GM12878 (cell line): ENCODE data around the gene RSPO4. TPM values are rescaled to one million over a fixed set of nuclear protein-coding genes. Genes with fewer than 3 reads are reported as not detected.

Experiments used
- ATAC-seq: fragments of 200-7000 bp; cut with Tn5 transposase; 3 replicates; pipeline ENCODE4 v1.9.1; 2020; ENCODE audit warnings: mild to moderate bottlenecking, moderate library complexity
- BruUV-seq: library from RNA; stranded (reverse); fragments of 400-500 nt; replicated peaks from 2 replicates; lab custom pipeline; 2021; lab: Mats Ljungman, UMichigan
- CTCF ChIA-PET: fragments of 300-600 bp; sonication (Branson Sonifier 250); formaldehyde crosslinking; extraction: SDS; loops from one replicate; lab custom pipeline; 2021; ENCODE audit warnings: inconsistent platforms; lab: Yijun Ruan, JAX
- POLR2A ChIA-PET: fragments of 350-600 bp; formaldehyde crosslinking; extraction: SDS; loops from one replicate; lab custom pipeline; 2021; ENCODE audit warnings: inconsistent platforms; lab: Charles Lee
- RAD21 ChIA-PET: fragments of 300-600 bp; sonication (Branson Sonifier 250); formaldehyde crosslinking; loops from one replicate; lab custom pipeline; 2023; ENCODE audit warnings: antibody characterized with exemption; ENCODE audit not compliant: unreplicated experiment; lab: Charles Lee
- SMC1A ChIA-PET: fragments of 300-600 bp; sonication (Branson Sonifier 250); formaldehyde crosslinking; loops from one replicate; lab custom pipeline; 2023; ENCODE audit not compliant: unreplicated experiment, uncharacterized antibody; lab: Charles Lee
- DNase-seq: peaks from one replicate; pipeline ENCODE4 v3.0.0-alpha.2; 2011; ENCODE audit warnings: low read depth, low spot score
- FAIRE-seq: peaks from 3 replicates; lab custom pipeline; 2011; peaks lifted over from hg19 to GRCh38; lab: Jason Lieb, UNC
- H2AFZ ChIP-seq: 2 replicates; pipeline ENCODE4 v1.6.0; 2011; ENCODE audit warnings: low read depth, low read length, control low read depth; ENCODE audit not compliant: control insufficient read depth
- H3K27ac ChIP-seq: 2 replicates; pipeline ENCODE4 v1.5.1; 2011; ENCODE audit warnings: control low read depth; ENCODE audit not compliant: control insufficient read depth, insufficient read depth
- H3K27me3 ChIP-seq, 2 experiments: replicated peaks in 1 of 2; 2 replicates each; pipeline versions ENCODE4 v1.6.0 to v1.6.1; 2011; ENCODE audit warnings: low read length in 1 of 2; ENCODE audit not compliant: control insufficient read depth in 2 of 2, insufficient read depth in 2 of 2
- H3K36me3 ChIP-seq, 2 experiments: 2 replicates each; pipeline ENCODE4 v1.5.1; 2011; ENCODE audit warnings: low read length in 1 of 2; ENCODE audit not compliant: control insufficient read depth in 2 of 2, insufficient read depth in 2 of 2
- H3K4me1 ChIP-seq: 2 replicates; pipeline ENCODE4 v1.6.1; 2011; ENCODE audit warnings: mild to moderate bottlenecking, low read length, moderate library complexity, mixed read lengths; ENCODE audit not compliant: control insufficient read depth, insufficient read depth
- H3K4me2 ChIP-seq: 2 replicates; pipeline ENCODE4 v1.6.0; 2011; ENCODE audit warnings: control low read depth; ENCODE audit not compliant: control insufficient read depth, insufficient read depth
- H3K4me3 ChIP-seq: fragments of 200-600 bp; sonication (generic); 2 replicates; pipeline ENCODE4 v1.5.1; 2016
- H3K79me2 ChIP-seq: 2 replicates; pipeline ENCODE4 v1.6.0; 2011; ENCODE audit warnings: low read length; ENCODE audit not compliant: control insufficient read depth, insufficient read depth
- H3K9ac ChIP-seq: 2 replicates; pipeline ENCODE4 v1.8.0; 2011; ENCODE audit warnings: low read length, control low read depth, mixed read lengths; ENCODE audit not compliant: control insufficient read depth, insufficient read depth
- H3K9me3 ChIP-seq: replicated peaks from 3 replicates; pipeline ENCODE4 v1.5.1; 2011; ENCODE audit warnings: mild to moderate bottlenecking, low read length; ENCODE audit not compliant: control insufficient read depth, insufficient read depth
- H4K20me1 ChIP-seq: 2 replicates; pipeline ENCODE4 v1.6.0; 2011; ENCODE audit not compliant: control insufficient read depth, insufficient read depth
- BCL11A ChIP-seq: IDR thresholded peaks from 2 replicates; pipeline ENCODE4 v1.6.1; 2011; ENCODE audit warnings: low read depth, low read length
- BHLHE40 ChIP-seq, 2 experiments: fragments of 450-650 bp in 1 of 2; IDR thresholded peaks; 2 replicates each; pipeline ENCODE4 v1.6.1; 2011 to 2017; ENCODE audit warnings: low read depth in 2 of 2, borderline replicate concordance in 1 of 2, improper control_type of control experiment in 1 of 2, low read length in 1 of 2, mild to moderate bottlenecking in 1 of 2
- CHD1 ChIP-seq: IDR thresholded peaks from 2 replicates; pipeline ENCODE4 v1.6.1; 2012; ENCODE audit warnings: low read depth, low read length, improper control_type of control experiment
- IKZF2 ChIP-seq, 2 experiments: fragments of 450-650 bp; IDR thresholded peaks; 2 replicates each; pipeline ENCODE4 v1.6.1; 2017; ENCODE audit warnings: mild to moderate bottlenecking in 2 of 2, moderate library complexity in 2 of 2
- MYC ChIP-seq: IDR thresholded peaks from 2 replicates; pipeline ENCODE4 v1.6.1; 2011; ENCODE audit warnings: mild to moderate bottlenecking, low read length, moderate library complexity, inconsistent platforms; ENCODE audit not compliant: insufficient read depth, insufficient replicate concordance, insufficient read length, severe bottlenecking
- RUNX3 ChIP-seq: IDR thresholded peaks from 2 replicates; pipeline ENCODE4 v1.6.1; 2012; ENCODE audit warnings: low read length, inconsistent platforms
- YBX1 ChIP-seq: fragments of 450-650 bp; IDR thresholded peaks from 2 replicates; pipeline ENCODE4 v1.6.1; 2016; ENCODE audit warnings: antibody characterized with exemption
- WGBS: methylation state at CpG from one replicate; pipeline ENCODE4 v1.1.6; 2016; ENCODE audit warnings: low lambda C conversion rate; ENCODE audit not compliant: insufficient replicate concordance, insufficient coverage; ENCODE audit errors: missing lambda C conversion rate; 5-methylcytosine and 5-hydroxymethylcytosine counted together
- in situ Hi-C: fragments of 300-500 bp; cut with MboI; formaldehyde crosslinking; loops from 9 replicates; pipeline ENCODE4 v1.14.3; 2018; ENCODE audit warnings: mixed read lengths
- intact Hi-C: fragments of 100-400 bp; cut with micrococcal nuclease; formaldehyde crosslinking; loops from one replicate; pipeline ENCODE4 v1.14.2; 2022; ENCODE audit not compliant: unreplicated experiment
- polyA plus RNA-seq, 11 experiments: library from polyadenylated mRNA; depleted of rRNA in 4 of 11; unstranded in 6 of 11; stranded (reverse) in 5 of 11; fragments of >200 nt; fragmentation: Nextera tagmentation in 4 of 11; fragmentation: Illumina TruSeq in 1 of 11; extraction: Ambion mirVana in 4 of 11; extraction: Trizol in 1 of 11; gene quantifications; 1 replicate in 1 of 11; 2 replicates in 10 of 11; pipeline versions ENCODE4 v1.2.1 to v1.2.3, GENCODE V29; 2011 to 2016; ENCODE audit warnings: inconsistent platforms in 2 of 11, missing spikeins in 2 of 11, low read depth in 1 of 11
- total RNA-seq, 4 experiments: library from RNA; depleted of rRNA in 3 of 4; stranded (reverse); fragments of >200 nt in 3 of 4; fragmentation: Illumina TruSeq in 1 of 4; extraction: Trizol in 1 of 4; gene quantifications; 2 replicates each; pipeline versions ENCODE4 v1.2.1 to v1.2.3, GENCODE V29; 2013 to 2021
- TF ChIP-seq, protein P1 (sequence below): fragments of 450-650 bp; IDR thresholded peaks from 2 replicates; pipeline ENCODE4 v1.6.1; 2018; ENCODE audit warnings: mild to moderate bottlenecking, low read depth, moderate library complexity; ENCODE audit not compliant: partially characterized antibody
- TF ChIP-seq, protein P2 (sequence below): fragments of 450-650 bp; IDR thresholded peaks from 2 replicates; pipeline ENCODE4 v1.6.1; 2016; ENCODE audit warnings: mild to moderate bottlenecking
- TF ChIP-seq, protein P3 (sequence below), 3 experiments: IDR thresholded peaks in 2 of 3; conservative IDR thresholded peaks in 1 of 3; 2 replicates each; pipeline ENCODE4 v1.5.1; 2011; ENCODE audit warnings: low read depth in 3 of 3, low read length in 3 of 3, mild to moderate bottlenecking in 3 of 3, control low read depth in 2 of 3, moderate library complexity in 2 of 3, inconsistent platforms in 1 of 3, mixed read lengths in 1 of 3; ENCODE audit not compliant: control insufficient read depth in 2 of 3, insufficient read depth in 1 of 3; ENCODE audit errors: extremely low read depth in 1 of 3

Gene RSPO4
- total and polyA plus RNA-seq, 10 of the 15 experiments (the other 5 are each of a cell fraction or from before 2014, with no cell fraction given), result 0.06 TPM; not detected in 9

DNA sequence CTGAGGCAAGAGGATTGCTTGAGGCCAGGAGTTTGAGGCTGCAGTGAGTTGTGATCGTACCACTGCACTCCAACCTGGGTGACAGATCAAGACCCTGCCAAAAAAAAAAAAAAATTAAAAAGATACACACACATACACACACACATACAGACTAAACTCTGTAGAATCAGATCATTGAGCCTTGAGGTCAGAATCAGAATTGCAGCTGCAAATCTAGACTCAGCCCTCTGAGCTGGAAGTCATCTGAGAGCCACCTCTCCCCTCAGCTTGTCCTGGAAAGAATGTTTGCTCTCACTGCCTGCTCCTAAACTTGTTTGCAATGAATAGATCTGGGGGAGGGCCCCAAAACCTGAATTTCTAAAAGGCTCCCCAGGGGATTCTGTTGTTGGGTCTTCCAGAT lies 44.6 kb downstream of the RSPO4 start (continued):
- TF ChIP-seq MYC (no peak), CHD1 (no peak), IKZF2 (IDR thresholded peaks at IDR 0.05) (no peak)
- TF ChIP-seq, protein P1, sequence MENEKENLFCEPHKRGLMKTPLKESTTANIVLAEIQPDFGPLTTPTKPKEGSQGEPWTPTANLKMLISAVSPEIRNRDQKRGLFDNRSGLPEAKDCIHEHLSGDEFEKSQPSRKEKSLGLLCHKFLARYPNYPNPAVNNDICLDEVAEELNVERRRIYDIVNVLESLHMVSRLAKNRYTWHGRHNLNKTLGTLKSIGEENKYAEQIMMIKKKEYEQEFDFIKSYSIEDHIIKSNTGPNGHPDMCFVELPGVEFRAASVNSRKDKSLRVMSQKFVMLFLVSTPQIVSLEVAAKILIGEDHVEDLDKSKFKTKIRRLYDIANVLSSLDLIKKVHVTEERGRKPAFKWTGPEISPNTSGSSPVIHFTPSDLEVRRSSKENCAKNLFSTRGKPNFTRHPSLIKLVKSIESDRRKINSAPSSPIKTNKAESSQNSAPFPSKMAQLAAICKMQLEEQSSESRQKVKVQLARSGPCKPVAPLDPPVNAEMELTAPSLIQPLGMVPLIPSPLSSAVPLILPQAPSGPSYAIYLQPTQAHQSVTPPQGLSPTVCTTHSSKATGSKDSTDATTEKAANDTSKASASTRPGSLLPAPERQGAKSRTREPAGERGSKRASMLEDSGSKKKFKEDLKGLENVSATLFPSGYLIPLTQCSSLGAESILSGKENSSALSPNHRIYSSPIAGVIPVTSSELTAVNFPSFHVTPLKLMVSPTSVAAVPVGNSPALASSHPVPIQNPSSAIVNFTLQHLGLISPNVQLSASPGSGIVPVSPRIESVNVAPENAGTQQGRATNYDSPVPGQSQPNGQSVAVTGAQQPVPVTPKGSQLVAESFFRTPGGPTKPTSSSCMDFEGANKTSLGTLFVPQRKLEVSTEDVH, result no peak
- TF ChIP-seq, protein P2, sequence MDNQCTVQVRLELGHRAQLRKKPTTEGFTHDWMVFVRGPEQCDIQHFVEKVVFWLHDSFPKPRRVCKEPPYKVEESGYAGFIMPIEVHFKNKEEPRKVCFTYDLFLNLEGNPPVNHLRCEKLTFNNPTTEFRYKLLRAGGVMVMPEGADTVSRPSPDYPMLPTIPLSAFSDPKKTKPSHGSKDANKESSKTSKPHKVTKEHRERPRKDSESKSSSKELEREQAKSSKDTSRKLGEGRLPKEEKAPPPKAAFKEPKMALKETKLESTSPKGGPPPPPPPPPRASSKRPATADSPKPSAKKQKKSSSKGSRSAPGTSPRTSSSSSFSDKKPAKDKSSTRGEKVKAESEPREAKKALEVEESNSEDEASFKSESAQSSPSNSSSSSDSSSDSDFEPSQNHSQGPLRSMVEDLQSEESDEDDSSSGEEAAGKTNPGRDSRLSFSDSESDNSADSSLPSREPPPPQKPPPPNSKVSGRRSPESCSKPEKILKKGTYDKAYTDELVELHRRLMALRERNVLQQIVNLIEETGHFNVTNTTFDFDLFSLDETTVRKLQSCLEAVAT, result no peak

DNA sequence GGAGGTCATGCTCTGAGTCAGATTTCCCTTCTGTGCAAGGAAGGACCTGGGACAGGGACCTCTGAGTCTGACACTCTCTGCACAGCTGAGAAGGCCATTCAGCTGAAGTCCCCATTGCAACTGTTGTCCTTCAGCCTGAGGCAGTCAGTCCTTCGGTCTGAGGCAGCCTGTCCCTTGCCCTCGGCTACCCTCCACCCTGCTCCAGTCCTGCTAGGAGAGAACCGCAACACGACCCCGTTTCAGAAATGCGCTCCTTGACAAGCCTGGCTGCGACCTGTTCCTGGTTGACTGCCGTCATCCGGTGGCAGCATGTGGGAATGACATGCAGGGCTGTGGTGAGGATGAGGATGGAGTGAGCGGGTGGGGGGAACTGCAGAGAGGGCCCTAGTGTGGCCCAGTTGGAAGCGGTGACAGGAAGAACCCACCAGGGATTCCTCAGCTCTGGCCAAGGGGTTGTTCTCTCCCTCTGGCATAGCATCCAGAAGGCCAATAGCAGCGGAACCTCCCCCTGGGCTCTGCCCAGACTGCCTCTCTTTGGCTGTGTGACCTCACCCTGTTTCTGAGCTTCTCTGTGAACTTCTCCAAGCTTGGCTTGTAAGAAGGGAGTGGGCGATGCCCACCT lies 45.7 kb downstream of the RSPO4 start:
- in situ Hi-C loops, result loop anchor here (5.0 kb wide), 1 partner anchor 139 kb away; no protein-coding TSS in a partner anchor
- no peaks in the 10 kb centered on the region; a peak in 1 of 4 replicates for H3K27me3 ChIP-seq
- CTCF ChIA-PET, result interaction anchor here (0.6 to 4.6 kb wide), 29 partner anchors 10 to 276 kb away, joined by 3 to 142 read pairs (median 4); partner anchors contain the start of gene FAM110A
- H3K79me2 ChIP-seq, result no peaks in the 10 kb centered on the region
- intact Hi-C loops, result loop anchor here (1.0 kb wide), 2 partner anchors 140 to 152 kb away; no protein-coding TSS in a partner anchor
- H3K27ac ChIP-seq, result no peak overlapping the region
- no peak overlapping the region for H3K4me2 ChIP-seq
- POLR2A ChIA-PET, result no interaction called here
- RAD21 ChIA-PET, result interaction anchor here (0.6 to 4.6 kb wide), 9 partner anchors 27 to 329 kb away, joined by 3 to 94 read pairs (median 4); no protein-coding TSS in a partner anchor
- no peak overlapping the region for H3K9ac ChIP-seq
- no peak overlapping the region for H2AFZ ChIP-seq
- SMC1A ChIA-PET, result interaction anchor here (0.5 to 5.4 kb wide), 17 partner anchors 10 to 254 kb away, joined by 3 to 52 read pairs (median 5); partner anchors contain the start of gene FAM110A
- no peak overlapping the region for H3K4me3 ChIP-seq
- WGBS, result 8% methylated on average over 13 of the region's 13 CpGs
- H3K4me1 ChIP-seq, result no peaks in the 10 kb centered on the region
- DNase-seq (peak; percentile 12), ATAC-seq (peak; percentile 96), FAIRE-seq (peak; percentile 87)
- H4K20me1 ChIP-seq, result no peaks in the 10 kb centered on the region
- no peaks in the 10 kb centered on the region for H3K9me3 ChIP-seq
- no TSS peak for BruUV-seq
- H3K36me3 ChIP-seq, result no peaks in the 10 kb centered on the region
- TF ChIP-seq, protein P3, sequence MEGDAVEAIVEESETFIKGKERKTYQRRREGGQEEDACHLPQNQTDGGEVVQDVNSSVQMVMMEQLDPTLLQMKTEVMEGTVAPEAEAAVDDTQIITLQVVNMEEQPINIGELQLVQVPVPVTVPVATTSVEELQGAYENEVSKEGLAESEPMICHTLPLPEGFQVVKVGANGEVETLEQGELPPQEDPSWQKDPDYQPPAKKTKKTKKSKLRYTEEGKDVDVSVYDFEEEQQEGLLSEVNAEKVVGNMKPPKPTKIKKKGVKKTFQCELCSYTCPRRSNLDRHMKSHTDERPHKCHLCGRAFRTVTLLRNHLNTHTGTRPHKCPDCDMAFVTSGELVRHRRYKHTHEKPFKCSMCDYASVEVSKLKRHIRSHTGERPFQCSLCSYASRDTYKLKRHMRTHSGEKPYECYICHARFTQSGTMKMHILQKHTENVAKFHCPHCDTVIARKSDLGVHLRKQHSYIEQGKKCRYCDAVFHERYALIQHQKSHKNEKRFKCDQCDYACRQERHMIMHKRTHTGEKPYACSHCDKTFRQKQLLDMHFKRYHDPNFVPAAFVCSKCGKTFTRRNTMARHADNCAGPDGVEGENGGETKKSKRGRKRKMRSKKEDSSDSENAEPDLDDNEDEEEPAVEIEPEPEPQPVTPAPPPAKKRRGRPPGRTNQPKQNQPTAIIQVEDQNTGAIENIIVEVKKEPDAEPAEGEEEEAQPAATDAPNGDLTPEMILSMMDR (IDR thresholded peaks at IDR 0.05 in 2 of 3, conservative IDR thresholded peaks at IDR 0.05 in 1 of 3; ENCODE audit: control insufficient read depth in 2 of 3, extremely low read depth in 1 of 3, insufficient read depth in 1 of 3, low read depth in 3 of 3, low read length in 3 of 3), result peak; percentile 97 to 99 (median 98)
- TF ChIP-seq YBX1, result no peak
- peak; percentile 58; the same call in 1 of the 2 replicates for TF ChIP-seq RUNX3
- TF ChIP-seq BHLHE40 (IDR thresholded peaks at IDR 0.05; ENCODE audit: borderline replicate concordance in 1 of 2, low read depth in 2 of 2, low read length in 1 of 2), result 0 out of 4 replicates have a peak, but pooled peaks of 1 of the 2 experiments have one; percentile 7
- no peak for TF ChIP-seq BCL11A
